ENCODE data around the gene SESTD1. TPM values are rescaled to one million over a fixed set of nuclear protein-coding genes. Genes with fewer than 3 reads are reported as not detected.

SESTD1 gene
- polyA plus RNA-seq, 3 donors, result 25.3 to 44.4 (median 25.3) TPM

GRCh38 chr2:179106676-179107428 lies 157.8 kb downstream of the SESTD1 start:
- TF ChIP-seq, protein P1, sequence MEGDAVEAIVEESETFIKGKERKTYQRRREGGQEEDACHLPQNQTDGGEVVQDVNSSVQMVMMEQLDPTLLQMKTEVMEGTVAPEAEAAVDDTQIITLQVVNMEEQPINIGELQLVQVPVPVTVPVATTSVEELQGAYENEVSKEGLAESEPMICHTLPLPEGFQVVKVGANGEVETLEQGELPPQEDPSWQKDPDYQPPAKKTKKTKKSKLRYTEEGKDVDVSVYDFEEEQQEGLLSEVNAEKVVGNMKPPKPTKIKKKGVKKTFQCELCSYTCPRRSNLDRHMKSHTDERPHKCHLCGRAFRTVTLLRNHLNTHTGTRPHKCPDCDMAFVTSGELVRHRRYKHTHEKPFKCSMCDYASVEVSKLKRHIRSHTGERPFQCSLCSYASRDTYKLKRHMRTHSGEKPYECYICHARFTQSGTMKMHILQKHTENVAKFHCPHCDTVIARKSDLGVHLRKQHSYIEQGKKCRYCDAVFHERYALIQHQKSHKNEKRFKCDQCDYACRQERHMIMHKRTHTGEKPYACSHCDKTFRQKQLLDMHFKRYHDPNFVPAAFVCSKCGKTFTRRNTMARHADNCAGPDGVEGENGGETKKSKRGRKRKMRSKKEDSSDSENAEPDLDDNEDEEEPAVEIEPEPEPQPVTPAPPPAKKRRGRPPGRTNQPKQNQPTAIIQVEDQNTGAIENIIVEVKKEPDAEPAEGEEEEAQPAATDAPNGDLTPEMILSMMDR (IDR thresholded peaks at IDR 0.05), result no peak
- no peak overlapping the region for H2AFZ ChIP-seq (ENCODE audit: insufficient read depth, low read depth, low read length, poor library complexity, severe bottlenecking)
- Mint-ChIP-seq H3K36me3 (peaks cover 52 to 54% of the 10 kb centered on the region in 2 donors), H3K9me3 (no peaks in the 10 kb centered on the region), H3K4me3 (no peak overlapping the region), H3K4me1 (peaks cover 12% of the 10 kb centered on the region), H3K27me3 (ENCODE audit: low read depth in 3 of 3) (peaks cover 0 to 3% (median 0%) of the 10 kb centered on the region in 3 donors), H3K27ac (peak overlapping the region in 3 of 7 donors; percentile 18 to 71 (median 26))
- H3K4me2 ChIP-seq (replicated peaks; ENCODE audit: extremely low read depth, low read length, poor library complexity, severe bottlenecking), result no peak overlapping the region
- H3K27ac ChIP-seq (ENCODE audit: low read depth in 1 of 2, low read length in 2 of 2), result no peak overlapping the region
- H3K9me3 ChIP-seq (replicated peaks in 1 of 2; ENCODE audit: control insufficient read depth in 1 of 2, insufficient read depth in 1 of 2, low read length in 2 of 2), result no peaks in the 10 kb centered on the region
- H3K4me3 ChIP-seq (replicated peaks in 1 of 3; ENCODE audit: low read depth in 2 of 3, low read length in 3 of 3), result no peak overlapping the region
- intact Hi-C loops (cut with micrococcal nuclease), result no loop called here
- H3K4me1 ChIP-seq (ENCODE audit: control insufficient read depth in 1 of 2, insufficient read depth in 2 of 2, low read length in 2 of 2), result no peaks in the 10 kb centered on the region
- H3K79me2 ChIP-seq (ENCODE audit: insufficient read depth, low read length), result no peaks in the 10 kb centered on the region
- DNase-seq, result peak; percentile 39 to 75 (median 57)
- peaks cover 40 to 61% of the 10 kb centered on the region in 2 donors for H3K36me3 ChIP-seq (replicated peaks in 1 of 2; ENCODE audit: control insufficient read depth in 1 of 2, insufficient read depth in 2 of 2, low read length in 2 of 2)
- H3K27me3 ChIP-seq (ENCODE audit: control insufficient read depth in 2 of 2, insufficient read depth in 2 of 2, low read length in 2 of 2), result no peaks in the 10 kb centered on the region
- no peak overlapping the region for H3K9ac ChIP-seq (ENCODE audit: insufficient read depth, low read length, poor library complexity, severe bottlenecking)
- no CpG with 5 or more reads among the region's 3 CpGs for WGBS (ENCODE audit: insufficient coverage)
- H4K20me1 ChIP-seq (ENCODE audit: insufficient read depth, low read length), result no peaks in the 10 kb centered on the region

DNA sequence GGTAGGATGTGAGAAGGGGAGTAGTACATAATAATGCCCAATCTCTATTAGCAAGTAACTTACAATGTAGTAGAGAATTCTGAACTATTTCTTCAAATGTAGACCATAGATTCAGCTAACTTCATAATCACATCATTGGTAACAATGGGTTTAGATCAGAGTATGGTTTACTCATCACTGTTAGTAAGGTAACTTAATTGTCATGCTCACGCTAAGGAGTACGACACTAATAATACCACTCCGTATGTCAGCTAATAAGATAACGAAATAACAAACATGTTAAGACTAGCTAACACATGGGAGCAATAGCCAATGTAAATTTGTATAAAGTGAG lies 158.3 kb downstream of the SESTD1 start:
- TF ChIP-seq, protein P1 (IDR thresholded peaks at IDR 0.05), result no peak
- peak overlapping the region in 1 of 7 donors; percentile 16 for H3K27ac Mint-ChIP-seq
- Histone ChIP-seq H3K4me2 (replicated peaks; ENCODE audit: extremely low read depth, low read length, poor library complexity, severe bottlenecking) (no peak overlapping the region), H2AFZ (ENCODE audit: insufficient read depth, low read depth, low read length, poor library complexity, severe bottlenecking) (no peak overlapping the region), H3K4me3 (replicated peaks in 1 of 3; ENCODE audit: low read depth in 2 of 3, low read length in 3 of 3) (no peak overlapping the region), H3K9me3 (replicated peaks in 1 of 2; ENCODE audit: control insufficient read depth in 1 of 2, insufficient read depth in 1 of 2, low read length in 2 of 2) (no peaks in the 10 kb centered on the region), H3K79me2 (ENCODE audit: insufficient read depth, low read length) (no peaks in the 10 kb centered on the region), H4K20me1 (ENCODE audit: insufficient read depth, low read length) (no peaks in the 10 kb centered on the region), H3K4me1 (ENCODE audit: control insufficient read depth in 1 of 2, insufficient read depth in 2 of 2, low read length in 2 of 2) (no peaks in the 10 kb centered on the region), H3K27ac (ENCODE audit: low read depth in 1 of 2, low read length in 2 of 2) (no peak overlapping the region), H3K9ac (ENCODE audit: insufficient read depth, low read length, poor library complexity, severe bottlenecking) (no peak overlapping the region), H3K36me3 (replicated peaks in 1 of 2; ENCODE audit: control insufficient read depth in 1 of 2, insufficient read depth in 2 of 2, low read length in 2 of 2) (peaks cover 35 to 56% of the 10 kb centered on the region in 2 donors), H3K27me3 (ENCODE audit: control insufficient read depth in 2 of 2, insufficient read depth in 2 of 2, low read length in 2 of 2) (no peaks in the 10 kb centered on the region)
- no peaks in the 10 kb centered on the region for H3K9me3 Mint-ChIP-seq
- peaks cover 0 to 2% (median 0%) of the 10 kb centered on the region in 3 donors for H3K27me3 Mint-ChIP-seq (ENCODE audit: low read depth in 3 of 3)
- peaks cover 12% of the 10 kb centered on the region for H3K4me1 Mint-ChIP-seq
- DNase-seq, result no peak
- peaks cover 47 to 50% of the 10 kb centered on the region in 2 donors for H3K36me3 Mint-ChIP-seq
- no peak overlapping the region for H3K4me3 Mint-ChIP-seq
- intact Hi-C loops (cut with micrococcal nuclease), result no loop called here
- WGBS (ENCODE audit: insufficient coverage), result no CpG with 5 or more reads among the region's 4 CpGs

Data from CD14-positive monocyte (primary cell).